Measurements from ENCODE around the gene SMG6. TPM values are rescaled to one million over a fixed set of nuclear protein-coding genes. Genes with fewer than 3 reads are reported as not detected.

The SMG6 gene
- total RNA-seq, 1 experiment from 2014 or later = 25.6 TPM

GRCh38 chr17:2081564-2081963 lies 222.0 kb downstream of the SMG6 start:
- Mint-ChIP-seq H3K4me1 (no peaks in the 10 kb centered on the region), H3K4me3 (no peak overlapping the region), H3K27me3 (ENCODE audit: low read depth) (no peaks in the 10 kb centered on the region), H3K36me3 (peaks cover 11% of the 10 kb centered on the region), H3K9me3 (no peaks in the 10 kb centered on the region), H3K27ac (no peak overlapping the region; the same call in 1 of the 2 replicates)
- POLR2A ChIA-PET = no interaction called here
- CTCF ChIA-PET = interaction anchor here (1.2 to 1.5 kb wide), 3 partner anchors 13 to 163 kb away, joined by 3 to 6 read pairs (median 6); no protein-coding TSS in a partner anchor
- TF ChIP-seq KAT7 (CRISPR knock-in tag; IDR thresholded peaks at IDR 0.05; ENCODE audit: borderline replicate concordance) (no peak), MXD4 (CRISPR knock-in tag; IDR thresholded peaks at IDR 0.05; ENCODE audit: borderline replicate concordance) (no peak), AFF4 (CRISPR knock-in tag; IDR thresholded peaks at IDR 0.05; ENCODE audit: borderline replicate concordance) (no peak), ZNF121 (CRISPR knock-in tag; IDR thresholded peaks at IDR 0.05) (no peak), CDX4 (CRISPR knock-in tag; IDR thresholded peaks at IDR 0.05; ENCODE audit: borderline replicate concordance) (no peak), USF1 (CRISPR knock-in tag; IDR thresholded peaks at IDR 0.05) (no peak), CBFB (CRISPR knock-in tag; IDR thresholded peaks at IDR 0.05; ENCODE audit: low read depth) (no peak), SP1 (CRISPR knock-in tag; conservative IDR thresholded peaks at IDR 0.05) (no peak), HMGA2 (CRISPR knock-in tag; IDR thresholded peaks at IDR 0.05) (no peak), ZNF671 (CRISPR knock-in tag; IDR thresholded peaks at IDR 0.05) (no peak), ZSCAN18 (CRISPR knock-in tag; IDR thresholded peaks at IDR 0.05) (no peak), NR1H2 (CRISPR knock-in tag; IDR thresholded peaks at IDR 0.05) (no peak), ZNF232 (CRISPR knock-in tag; IDR thresholded peaks at IDR 0.05) (no peak), ZNF263 (CRISPR knock-in tag; IDR thresholded peaks at IDR 0.05; ENCODE audit: low read depth) (no peak)
- TF ChIP-seq, protein P1, sequence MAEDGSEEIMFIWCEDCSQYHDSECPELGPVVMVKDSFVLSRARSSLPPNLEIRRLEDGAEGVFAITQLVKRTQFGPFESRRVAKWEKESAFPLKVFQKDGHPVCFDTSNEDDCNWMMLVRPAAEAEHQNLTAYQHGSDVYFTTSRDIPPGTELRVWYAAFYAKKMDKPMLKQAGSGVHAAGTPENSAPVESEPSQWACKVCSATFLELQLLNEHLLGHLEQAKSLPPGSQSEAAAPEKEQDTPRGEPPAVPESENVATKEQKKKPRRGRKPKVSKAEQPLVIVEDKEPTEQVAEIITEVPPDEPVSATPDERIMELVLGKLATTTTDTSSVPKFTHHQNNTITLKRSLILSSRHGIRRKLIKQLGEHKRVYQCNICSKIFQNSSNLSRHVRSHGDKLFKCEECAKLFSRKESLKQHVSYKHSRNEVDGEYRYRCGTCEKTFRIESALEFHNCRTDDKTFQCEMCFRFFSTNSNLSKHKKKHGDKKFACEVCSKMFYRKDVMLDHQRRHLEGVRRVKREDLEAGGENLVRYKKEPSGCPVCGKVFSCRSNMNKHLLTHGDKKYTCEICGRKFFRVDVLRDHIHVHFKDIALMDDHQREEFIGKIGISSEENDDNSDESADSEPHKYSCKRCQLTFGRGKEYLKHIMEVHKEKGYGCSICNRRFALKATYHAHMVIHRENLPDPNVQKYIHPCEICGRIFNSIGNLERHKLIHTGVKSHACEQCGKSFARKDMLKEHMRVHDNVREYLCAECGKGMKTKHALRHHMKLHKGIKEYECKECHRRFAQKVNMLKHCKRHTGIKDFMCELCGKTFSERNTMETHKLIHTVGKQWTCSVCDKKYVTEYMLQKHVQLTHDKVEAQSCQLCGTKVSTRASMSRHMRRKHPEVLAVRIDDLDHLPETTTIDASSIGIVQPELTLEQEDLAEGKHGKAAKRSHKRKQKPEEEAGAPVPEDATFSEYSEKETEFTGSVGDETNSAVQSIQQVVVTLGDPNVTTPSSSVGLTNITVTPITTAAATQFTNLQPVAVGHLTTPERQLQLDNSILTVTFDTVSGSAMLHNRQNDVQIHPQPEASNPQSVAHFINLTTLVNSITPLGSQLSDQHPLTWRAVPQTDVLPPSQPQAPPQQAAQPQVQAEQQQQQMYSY (CRISPR knock-in tag; IDR thresholded peaks at IDR 0.05) = no peak
- ATAC-seq (no peak), DNase-seq (ENCODE audit: low spot score) (no peak)

- CTCF ChIA-PET = interaction anchor here (0.9 to 3.7 kb wide), 6 partner anchors 13 to 168 kb away, joined by 3 to 21 read pairs (median 8); partner anchors contain the start of gene HIC1
- no peak for ATAC-seq
- no peak overlapping the region for H3K4me3 Mint-ChIP-seq
- peak overlapping the region; percentile 76; the same call in 1 of the 2 replicates for H3K27ac Mint-ChIP-seq
- H3K27me3 Mint-ChIP-seq (ENCODE audit: low read depth) = no peaks in the 10 kb centered on the region
- POLR2A ChIA-PET = no interaction called here
- peaks cover 10% of the 10 kb centered on the region for H3K4me1 Mint-ChIP-seq
- no peak for DNase-seq (ENCODE audit: low spot score)
- no peak for TF ChIP-seq TEAD4 (CRISPR knock-in tag; IDR thresholded peaks at IDR 0.05)
- TF ChIP-seq NR2C2 (CRISPR knock-in tag; IDR thresholded peaks at IDR 0.05) = no peak
- peaks cover 11% of the 10 kb centered on the region for H3K36me3 Mint-ChIP-seq
- no peaks in the 10 kb centered on the region for H3K9me3 Mint-ChIP-seq
These were observed 226.5 kb downstream of the SMG6 start for GRCh38 chr17:2077040-2077439.

All from WTC11 (cell line).